ENCODE data around the gene NELFA. TPM values are rescaled to one million over a fixed set of nuclear protein-coding genes. Genes with fewer than 3 reads are reported as not detected.

NELFA gene
- total RNA-seq, 1 experiment from 2014 or later: 15.0 TPM

GRCh38 chr4:1967512-1968149 lies 41.1 kb downstream of the NELFA start:
- H3K9me3 ChIP-seq: no peaks in the 10 kb centered on the region
- no peaks in the 10 kb centered on the region for H3K27me3 ChIP-seq
- no peak for DNase-seq
- H3K36me3 ChIP-seq: peaks cover 34% of the 10 kb centered on the region
- H3K4me3 ChIP-seq: no peak overlapping the region

GRCh38 chr4:1964971-1965370 lies 43.8 kb downstream of the NELFA start:
- peaks cover 49% of the 10 kb centered on the region for H3K36me3 ChIP-seq
- no peaks in the 10 kb centered on the region for H3K9me3 ChIP-seq
- no peak overlapping the region for H3K4me3 ChIP-seq
- DNase-seq: no peak
- H3K27me3 ChIP-seq: no peaks in the 10 kb centered on the region

GRCh38 chr4:1964443-1964842 lies 44.3 kb downstream of the NELFA start:
- no peak overlapping the region for H3K4me3 ChIP-seq
- no peaks in the 10 kb centered on the region for H3K9me3 ChIP-seq
- no peak for DNase-seq
- H3K27me3 ChIP-seq: no peaks in the 10 kb centered on the region
- H3K36me3 ChIP-seq: peaks cover 47% of the 10 kb centered on the region

- Histone ChIP-seq H3K36me3 (peaks cover 44% of the 10 kb centered on the region), H3K27me3 (no peaks in the 10 kb centered on the region), H3K4me3 (no peak overlapping the region), H3K9me3 (no peaks in the 10 kb centered on the region)
- DNase-seq: no peak
Observed at GRCh38 chr4:1962980-1963379, 45.8 kb downstream of the NELFA start.

- H3K27me3 ChIP-seq: no peaks in the 10 kb centered on the region
- peaks cover 48% of the 10 kb centered on the region for H3K36me3 ChIP-seq
- no peak for DNase-seq
- H3K4me3 ChIP-seq: no peak overlapping the region
- no peaks in the 10 kb centered on the region for H3K9me3 ChIP-seq
Observed at GRCh38 chr4:1961563-1961962, 47.2 kb downstream of the NELFA start.

- DNase-seq: no peak
- H3K27me3 ChIP-seq: no peaks in the 10 kb centered on the region
- H3K4me3 ChIP-seq: no peak overlapping the region
- no peaks in the 10 kb centered on the region for H3K9me3 ChIP-seq
- H3K36me3 ChIP-seq: peaks cover 48% of the 10 kb centered on the region
Observed at GRCh38 chr4:1961038-1961437, 47.7 kb downstream of the NELFA start.

GRCh38 chr4:1960170-1960825 lies 48.5 kb downstream of the NELFA start:
- no peak for DNase-seq
- Histone ChIP-seq H3K27me3 (no peaks in the 10 kb centered on the region), H3K4me3 (no peak overlapping the region), H3K36me3 (peaks cover 49% of the 10 kb centered on the region), H3K9me3 (no peaks in the 10 kb centered on the region)

- H3K4me3 ChIP-seq: no peak overlapping the region
- no peaks in the 10 kb centered on the region for H3K27me3 ChIP-seq
- H3K36me3 ChIP-seq: peaks cover 44% of the 10 kb centered on the region
- no peaks in the 10 kb centered on the region for H3K9me3 ChIP-seq
- no peak for DNase-seq
Observed at GRCh38 chr4:1959104-1959384, 49.7 kb downstream of the NELFA start.

GRCh38 chr4:1958276-1959103 lies 50.3 kb downstream of the NELFA start:
- H3K36me3 ChIP-seq: peaks cover 40% of the 10 kb centered on the region

GRCh38 chr4:1956631-1957030 lies 52.1 kb downstream of the NELFA start:
- DNase-seq: no peak
- peaks cover 32% of the 10 kb centered on the region for H3K36me3 ChIP-seq
- no peak overlapping the region for H3K4me3 ChIP-seq
- no peaks in the 10 kb centered on the region for H3K9me3 ChIP-seq
- no peaks in the 10 kb centered on the region for H3K27me3 ChIP-seq

More at GRCh38 chr4:1958276-1959103, 50.3 kb downstream of the NELFA start:
- no peak for DNase-seq
- Histone ChIP-seq H3K4me3 (no peak overlapping the region), H3K9me3 (no peaks in the 10 kb centered on the region), H3K27me3 (no peaks in the 10 kb centered on the region)

GRCh38 chr4:1953335-1953734 lies 55.4 kb downstream of the NELFA start:
- Histone ChIP-seq H3K4me3 (no peak overlapping the region), H3K27me3 (no peaks in the 10 kb centered on the region), H3K9me3 (no peaks in the 10 kb centered on the region), H3K36me3 (peaks cover 11% of the 10 kb centered on the region)
- DNase-seq: no peak

- no peak for DNase-seq
- H3K27me3 ChIP-seq: no peaks in the 10 kb centered on the region
- H3K9me3 ChIP-seq: no peaks in the 10 kb centered on the region
- H3K4me3 ChIP-seq: no peak overlapping the region
- peaks cover 10% of the 10 kb centered on the region for H3K36me3 ChIP-seq
Observed at GRCh38 chr4:1952719-1953118, 56.1 kb downstream of the NELFA start.

- Histone ChIP-seq H3K4me3 (no peak overlapping the region), H3K9me3 (no peaks in the 10 kb centered on the region), H3K36me3 (peaks cover 7% of the 10 kb centered on the region), H3K27me3 (no peaks in the 10 kb centered on the region)
- no peak for DNase-seq
Observed at GRCh38 chr4:1952058-1952700, 56.6 kb downstream of the NELFA start.

GRCh38 chr4:1950369-1950768 lies 58.4 kb downstream of the NELFA start:
- Histone ChIP-seq H3K4me3 (no peak overlapping the region), H3K27me3 (no peaks in the 10 kb centered on the region), H3K36me3 (peaks cover 9% of the 10 kb centered on the region), H3K9me3 (no peaks in the 10 kb centered on the region)
- DNase-seq: no peak

- H3K36me3 ChIP-seq: peaks cover 8% of the 10 kb centered on the region
- H3K9me3 ChIP-seq: no peaks in the 10 kb centered on the region
- no peak for DNase-seq
- no peak overlapping the region for H3K4me3 ChIP-seq
- no peaks in the 10 kb centered on the region for H3K27me3 ChIP-seq
Observed at GRCh38 chr4:1948892-1949436, 59.8 kb downstream of the NELFA start.

- DNase-seq: no peak
- H3K27me3 ChIP-seq: no peaks in the 10 kb centered on the region
- H3K36me3 ChIP-seq: peaks cover 9% of the 10 kb centered on the region
- H3K9me3 ChIP-seq: no peaks in the 10 kb centered on the region
- no peak overlapping the region for H3K4me3 ChIP-seq
Observed at GRCh38 chr4:1948232-1948631, 60.5 kb downstream of the NELFA start.

- no peak for DNase-seq
- Histone ChIP-seq H3K36me3 (peaks cover 28% of the 10 kb centered on the region), H3K4me3 (no peak overlapping the region), H3K27me3 (no peaks in the 10 kb centered on the region), H3K9me3 (no peaks in the 10 kb centered on the region)
Observed at GRCh38 chr4:1945912-1946311, 62.9 kb downstream of the NELFA start.

All from MG63 (cell line).